Mucosa of descending colon (tissue), 3 donors: ENCODE results near the gene SLFN12L. TPM values are rescaled to one million over a fixed set of nuclear protein-coding genes. Genes with fewer than 3 reads are reported as not detected.
"Not testable (repeated sequence)": the region's sequence is repeated elsewhere in the genome, so short reads cannot be mapped to it uniquely, and the experiment has no call there.

ENCODE experiments used
- ATAC-seq: fragments of 200-7000 bp; cut with Tn5 transposase; one replicate; pipeline ENCODE4 v1.9.1; 2020; ENCODE audit warnings: mild to moderate bottlenecking, moderate library complexity
- DNase-seq, 3 donors: peaks; one replicate each; pipeline ENCODE4 v3.0.0-alpha.2; 2020
- H3K36me3 ChIP-seq: fragments of 200-600 bp; one replicate; pipeline ENCODE4 v1.8.0; 2021; ENCODE audit warnings: low read depth, mild to moderate bottlenecking
- H3K4me1 ChIP-seq: fragments of 200-600 bp; one replicate; pipeline ENCODE4 v1.8.0; 2021; ENCODE audit warnings: low read depth, mild to moderate bottlenecking
- H3K4me3 ChIP-seq: fragments of 200-600 bp; one replicate; pipeline ENCODE4 v1.8.0; 2021; ENCODE audit warnings: mild to moderate bottlenecking
- H3K9me3 ChIP-seq: fragments of 200-600 bp; one replicate; pipeline ENCODE4 v1.8.0; 2021; ENCODE audit warnings: mild to moderate bottlenecking
- CTCF ChIP-seq: fragments of 200-600 bp; IDR thresholded peaks from one replicate; pipeline ENCODE4 v1.8.0; 2022; ENCODE audit warnings: antibody characterized with exemption, mild to moderate bottlenecking
- intact Hi-C, 2 donors: fragments of 100-400 bp; cut with DNase I in 1 of 2; cut with micrococcal nuclease in 1 of 2; formaldehyde crosslinking; loops; one replicate each; pipeline versions ENCODE4 v1.11.0 to v1.11.1; 2022; cut with DNase I, micrococcal nuclease
- total RNA-seq, 3 donors: library from RNA; stranded (reverse); fragmentation: NEBNext Ultra II Directional in 2 of 3; extraction: Animal tissue kit (Norgen Biotek cat#: 25700) in 2 of 3; gene quantifications; one replicate each; pipeline versions ENCODE4 v1.2.1 to v1.2.4, GENCODE V29; 2021 to 2023
- donor health status: DM: no; HTN: no; CAD: no; lungs with moderate emphysema.
- donor health status: DM: no; HTN: no; CAD: no.
- donor health status: DM: no; HTN: yes; CAD: no.

The SLFN12L gene
- total RNA-seq, 3 donors from 2014 or later = 1.5 to 2.9 (median 2.9) TPM

- ATAC-seq = no peak
- intact Hi-C loops = no loop called here
- Histone ChIP-seq H3K4me1 (no peaks in the 10 kb centered on the region), H3K4me3 (no peak overlapping the region), H3K9me3 (peaks cover 11% of the 10 kb centered on the region), H3K36me3 (no peaks in the 10 kb centered on the region)
- DNase-seq = no peak
- no peak for TF ChIP-seq CTCF
These were observed 27.4 kb downstream of the SLFN12L start for GRCh38 chr17:35510052-35510451.

- peaks cover 11% of the 10 kb centered on the region for H3K9me3 ChIP-seq
- H3K4me1 ChIP-seq, H3K4me3 ChIP-seq, DNase-seq, intact Hi-C loops, H3K36me3 ChIP-seq, ATAC-seq: not testable (repeated sequence)
These were observed 29.8 kb downstream of the SLFN12L start for GRCh38 chr17:35507714-35508113.

GRCh38 chr17:35499548-35499947, 37.9 kb downstream of the SLFN12L start:
- intact Hi-C loops = no loop called here
- DNase-seq = no peak

GRCh38 chr17:35498448-35499178, 38.9 kb downstream of the SLFN12L start:
- Histone ChIP-seq H3K9me3 (no peaks in the 10 kb centered on the region), H3K4me3 (no peak overlapping the region), H3K36me3 (no peaks in the 10 kb centered on the region), H3K4me1 (no peaks in the 10 kb centered on the region)
- no peak for TF ChIP-seq CTCF
- DNase-seq = no peak
- ATAC-seq = no peak
- intact Hi-C loops = no loop called here

More at GRCh38 chr17:35499548-35499947, 37.9 kb downstream of the SLFN12L start:
- Histone ChIP-seq H3K9me3 (no peaks in the 10 kb centered on the region), H3K36me3 (no peaks in the 10 kb centered on the region), H3K4me3 (no peak overlapping the region), H3K4me1 (no peaks in the 10 kb centered on the region)
- TF ChIP-seq CTCF = no peak
- ATAC-seq = no peak

GRCh38 chr17:35496451-35497290, 40.8 kb downstream of the SLFN12L start:
- no peaks in the 10 kb centered on the region for H3K36me3 ChIP-seq
- no peaks in the 10 kb centered on the region for H3K4me1 ChIP-seq
- DNase-seq (no peak), ATAC-seq (no peak)
- no peak overlapping the region for H3K4me3 ChIP-seq
- no peaks in the 10 kb centered on the region for H3K9me3 ChIP-seq
- no peak for TF ChIP-seq CTCF
- intact Hi-C loops = no loop called here

GRCh38 chr17:35493040-35493439, 44.4 kb downstream of the SLFN12L start:
- intact Hi-C loops = no loop called here
- no peaks in the 10 kb centered on the region for H3K36me3 ChIP-seq
- no peak overlapping the region for H3K4me3 ChIP-seq
- TF ChIP-seq CTCF = no peak
- no peak for ATAC-seq
- no peak for DNase-seq
- no peaks in the 10 kb centered on the region for H3K4me1 ChIP-seq
- no peaks in the 10 kb centered on the region for H3K9me3 ChIP-seq
